ENCODE results near the gene ZMYND19.
"Not testable (repeated sequence)": the region's sequence is repeated elsewhere in the genome, so short reads cannot be mapped to it uniquely, and the experiment has no call there.

The ZMYND19 gene

GRCh38 chr9:137553654-137554053 is 36.7 kb downstream of the ZMYND19 start:
- DNase-seq: not testable (repeated sequence)

GRCh38 chr9:137552022-137552768 is 38.1 kb downstream of the ZMYND19 start:
- DNase-seq: peak; percentile 38

- DNase-seq: peak; percentile 92
Observed at GRCh38 chr9:137551264-137552021, 38.9 kb downstream of the ZMYND19 start, which contains the start of gene MRPL41. TSS of gene MRPL41 (plus strand) at chr9:137551879. CDS start at chr9:137552082, 203 bp downstream.

DNA sequence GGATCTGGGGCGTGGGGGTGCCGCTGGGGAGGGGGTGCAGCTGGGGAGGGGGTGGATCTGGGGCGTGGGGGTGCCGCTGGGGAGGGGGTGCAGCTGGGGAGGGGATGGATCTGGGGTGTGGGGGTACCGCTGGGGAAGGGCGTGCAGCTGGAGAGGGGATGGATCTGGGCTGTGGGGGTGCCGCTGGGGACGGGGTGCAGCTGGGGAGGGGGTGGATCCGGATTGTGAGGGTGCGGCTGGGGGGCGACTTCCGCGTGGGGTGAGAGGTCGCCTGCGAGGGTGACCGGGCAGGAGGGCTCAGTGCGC is 39.4 kb downstream of the ZMYND19 start:
- DNase-seq: not testable (repeated sequence)

DNA sequence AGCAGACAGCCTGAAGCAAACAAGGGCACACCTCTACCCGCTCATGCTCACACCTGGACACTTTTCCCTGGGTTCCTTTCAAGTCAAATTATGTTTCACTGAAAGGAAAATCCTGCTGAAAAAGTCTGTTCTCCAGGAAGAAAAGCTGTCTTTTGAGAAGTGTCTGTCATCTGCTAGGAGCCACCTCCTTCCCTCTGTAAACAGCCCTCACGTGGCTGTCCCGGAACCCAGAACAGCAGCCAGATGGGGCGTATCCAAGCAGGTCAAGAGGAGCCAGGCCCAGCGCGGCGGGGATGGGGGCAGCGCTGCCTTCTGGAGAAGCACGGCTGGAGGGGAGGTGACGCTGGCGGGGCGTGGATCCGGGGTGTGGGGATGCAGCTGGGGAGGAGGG is 40.1 kb downstream of the ZMYND19 start, which contains the start of gene PNPLA7:
TSS of gene PNPLA7 (minus strand) at position 172 of the 391 bp plus-strand sequence. CDS start 205 bp downstream, outside the sequence.
- peak; percentile 42 for DNase-seq

DNA sequence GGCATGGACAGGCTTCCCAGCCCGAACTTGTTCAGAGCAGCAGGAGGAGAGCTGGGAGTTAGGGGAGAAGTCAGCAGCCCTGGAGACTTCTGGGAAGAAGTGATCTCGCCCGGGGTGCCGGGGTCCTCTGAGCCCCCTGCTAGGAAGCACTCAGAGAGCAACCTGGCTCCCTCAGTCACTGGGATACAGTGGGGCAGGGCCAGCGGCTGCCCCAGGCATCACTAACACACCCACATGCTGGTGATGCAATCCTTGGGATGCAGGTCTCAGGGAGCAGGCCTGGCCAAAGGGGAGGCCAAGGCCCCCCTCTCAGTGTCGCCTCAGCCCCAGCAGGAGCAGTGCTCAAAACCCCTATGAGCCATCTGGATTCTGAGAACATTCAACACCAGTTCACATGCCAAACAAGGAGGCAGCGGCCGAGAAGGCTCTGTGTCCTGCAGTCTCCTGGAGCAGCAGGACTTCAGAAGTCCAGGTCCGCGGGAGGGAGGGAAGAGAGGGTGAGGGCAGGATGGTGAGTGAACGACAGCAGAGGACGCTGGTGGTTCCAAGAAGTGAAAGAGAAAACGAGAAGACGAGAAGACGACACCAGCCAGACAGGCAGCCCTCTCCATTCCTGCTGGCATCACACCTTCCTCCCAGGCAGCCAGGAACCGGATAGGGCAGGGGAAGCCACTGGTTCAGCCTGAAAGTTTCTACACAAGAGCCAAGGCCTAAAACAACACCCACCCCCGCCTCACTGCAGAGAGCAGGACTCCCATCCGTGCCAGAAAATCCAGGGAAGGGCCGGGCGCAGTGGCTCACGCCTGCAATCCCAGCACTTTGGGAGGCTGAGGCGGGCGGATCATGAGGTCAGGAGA is 42.4 kb downstream of the ZMYND19 start:
- no peak for DNase-seq

- no peak for DNase-seq
Observed at GRCh38 chr9:137545123-137545522, 45.2 kb downstream of the ZMYND19 start.

- no peak for DNase-seq
Observed at GRCh38 chr9:137544176-137544760, 46.0 kb downstream of the ZMYND19 start.

- DNase-seq: no peak
Observed at GRCh38 chr9:137543237-137543963, 46.9 kb downstream of the ZMYND19 start.

DNA sequence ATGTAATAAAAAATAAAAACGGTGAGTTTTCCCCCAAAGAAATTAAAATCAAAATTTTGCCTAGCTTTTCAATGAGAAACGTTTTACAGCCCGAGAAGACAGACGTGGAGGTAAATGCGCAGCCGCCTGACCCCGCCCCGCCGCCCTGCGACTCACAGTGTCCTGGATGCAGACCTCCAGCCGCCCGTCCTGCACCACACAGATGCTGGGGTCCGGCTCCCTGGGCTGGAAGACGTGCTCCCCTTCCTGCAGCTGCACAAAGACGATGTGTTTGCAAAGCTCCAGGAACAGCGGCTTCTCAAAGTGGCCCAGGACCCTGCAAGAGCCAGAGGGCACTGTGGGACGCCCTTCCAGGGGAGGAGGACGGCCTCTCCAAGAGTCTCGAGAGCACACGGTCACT is 47.8 kb downstream of the ZMYND19 start:
- no peak for DNase-seq

- no peak for DNase-seq
Observed at GRCh38 chr9:137540536-137540935, 49.8 kb downstream of the ZMYND19 start.

DNA sequence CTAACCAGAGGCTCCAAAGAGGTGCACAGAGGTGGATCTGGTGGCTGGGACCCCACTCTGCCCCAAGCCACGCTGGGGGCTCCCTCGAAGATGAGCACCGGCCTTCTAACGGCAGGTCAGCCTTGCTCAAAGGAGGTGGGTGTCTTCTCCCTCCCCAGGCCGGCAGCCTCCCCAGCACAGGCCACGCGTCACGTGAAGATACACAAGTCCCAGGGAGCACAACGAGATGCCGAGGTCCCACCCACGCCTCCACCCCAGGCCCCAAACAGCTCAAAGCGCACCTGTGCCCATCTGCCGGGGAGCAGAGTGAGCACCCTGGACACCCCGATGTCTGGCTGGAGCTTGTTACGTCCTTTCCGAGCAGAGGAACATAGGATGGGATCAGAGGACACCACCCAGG is 52.3 kb downstream of the ZMYND19 start:
- DNase-seq: no peak

- not testable (repeated sequence) for DNase-seq
Observed at GRCh38 chr9:137536594-137537131, 53.6 kb downstream of the ZMYND19 start.

- no peak for DNase-seq
Observed at GRCh38 chr9:137535120-137535428, 55.2 kb downstream of the ZMYND19 start.

- no peak for DNase-seq
Observed at GRCh38 chr9:137534256-137535119, 55.8 kb downstream of the ZMYND19 start.

DNA sequence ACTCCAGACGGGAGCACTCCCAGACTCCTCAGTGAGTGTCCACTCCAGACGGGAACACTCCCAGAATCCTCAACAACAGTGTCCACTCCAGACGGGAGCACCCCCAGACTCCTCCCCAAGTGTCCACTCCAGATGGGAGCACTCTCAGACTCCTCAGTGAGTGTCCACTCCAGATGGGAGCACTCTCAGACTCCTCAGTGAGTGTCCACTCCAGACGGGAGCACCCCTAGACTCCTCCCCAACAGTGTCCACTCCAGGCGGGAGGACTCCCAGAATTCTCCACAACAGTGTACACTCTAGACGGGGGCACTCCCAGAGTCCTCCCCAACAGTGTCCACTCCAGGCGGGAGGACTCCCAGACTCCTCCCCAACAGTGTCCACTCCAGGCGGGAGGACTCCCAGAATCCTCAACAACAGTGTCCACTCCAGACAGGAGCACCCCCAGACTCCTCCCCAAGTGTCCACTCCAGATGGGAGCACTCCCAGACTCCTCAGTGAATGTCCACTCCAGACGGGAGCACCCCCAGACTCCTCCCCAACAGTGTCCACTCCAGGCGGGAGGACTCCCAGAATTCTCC is 57.3 kb downstream of the ZMYND19 start:
- DNase-seq: not testable (repeated sequence)

Data from activated naive CD4-positive, alpha-beta T cell treated with anti-CD3 and anti-CD28 coated beads, Interleukin-2, amount 50 U/mL, for 16 hours (primary cell).